Stimulated activated CD8-positive, alpha-beta memory T cell treated with anti-CD3 and anti-CD28 coated beads, Interleukin-2, amount 100 ng/mL, for 1 hour (primary cell): Measurements from ENCODE around the gene FOXO3.
"Not testable (repeated sequence)": the region's sequence is repeated elsewhere in the genome, so short reads cannot be mapped to it uniquely, and the experiment has no call there.

Source experiments
- DNase-seq, 2 donors: peaks; one replicate each; pipeline ENCODE4 v3.0.0-alpha.2; 2020; ENCODE audit warnings: low read depth in 2 of 2

FOXO3 gene

GRCh38 chr6:108658785-108659184 lies 98.1 kb downstream of the FOXO3 start:
- DNase-seq: not testable (repeated sequence)

DNA sequence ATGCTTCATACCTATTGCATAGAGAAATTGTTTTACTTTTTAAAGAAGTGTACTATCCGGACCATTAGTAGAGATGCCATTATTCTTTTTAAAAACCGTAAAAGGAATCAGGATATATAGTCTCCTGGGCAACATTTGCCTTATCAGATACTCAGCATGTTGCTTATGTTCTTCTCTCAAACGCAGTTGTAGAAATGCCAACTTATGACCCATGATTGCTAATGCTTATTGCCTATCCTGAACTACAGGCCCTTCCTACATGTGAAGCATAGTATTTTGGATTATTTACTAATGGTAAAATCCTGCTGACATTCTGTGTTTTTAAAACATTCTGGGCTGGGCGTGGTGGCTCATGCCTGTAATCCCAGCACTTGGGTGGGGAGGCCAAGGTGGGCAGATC lies 99.5 kb downstream of the FOXO3 start:
- no peak for DNase-seq

- no peak for DNase-seq
Measured at GRCh38 chr6:108661430-108661829, 100.7 kb downstream of the FOXO3 start.

DNA sequence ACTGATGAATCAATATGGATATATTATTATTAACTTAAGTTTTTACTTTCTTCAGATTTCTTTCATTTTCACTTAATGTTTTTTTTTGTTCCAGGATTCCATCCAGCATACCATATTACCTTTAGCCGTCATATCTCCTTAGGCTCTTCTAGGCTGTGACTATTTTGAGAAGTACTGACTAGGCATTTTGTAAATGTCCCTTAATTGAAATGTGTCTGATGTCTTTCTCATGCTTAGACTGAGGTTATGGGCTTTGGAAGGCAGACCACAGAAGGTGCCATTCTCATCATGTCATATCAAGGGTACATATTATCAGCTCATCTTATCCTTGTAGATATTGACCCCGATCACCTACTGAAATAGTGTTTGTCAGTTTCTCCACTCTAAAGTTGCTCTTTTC lies 101.3 kb downstream of the FOXO3 start:
- no peak for DNase-seq

- DNase-seq: no peak
Measured at GRCh38 chr6:108662702-108663101, 102.0 kb downstream of the FOXO3 start.

DNA sequence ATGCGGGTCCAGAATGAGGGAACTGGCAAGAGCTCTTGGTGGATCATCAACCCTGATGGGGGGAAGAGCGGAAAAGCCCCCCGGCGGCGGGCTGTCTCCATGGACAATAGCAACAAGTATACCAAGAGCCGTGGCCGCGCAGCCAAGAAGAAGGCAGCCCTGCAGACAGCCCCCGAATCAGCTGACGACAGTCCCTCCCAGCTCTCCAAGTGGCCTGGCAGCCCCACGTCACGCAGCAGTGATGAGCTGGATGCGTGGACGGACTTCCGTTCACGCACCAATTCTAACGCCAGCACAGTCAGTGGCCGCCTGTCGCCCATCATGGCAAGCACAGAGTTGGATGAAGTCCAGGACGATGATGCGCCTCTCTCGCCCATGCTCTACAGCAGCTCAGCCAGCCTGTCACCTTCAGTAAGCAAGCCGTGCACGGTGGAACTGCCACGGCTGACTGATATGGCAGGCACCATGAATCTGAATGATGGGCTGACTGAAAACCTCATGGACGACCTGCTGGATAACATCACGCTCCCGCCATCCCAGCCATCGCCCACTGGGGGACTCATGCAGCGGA lies 102.9 kb downstream of the FOXO3 start:
- DNase-seq: not testable (repeated sequence)

DNA sequence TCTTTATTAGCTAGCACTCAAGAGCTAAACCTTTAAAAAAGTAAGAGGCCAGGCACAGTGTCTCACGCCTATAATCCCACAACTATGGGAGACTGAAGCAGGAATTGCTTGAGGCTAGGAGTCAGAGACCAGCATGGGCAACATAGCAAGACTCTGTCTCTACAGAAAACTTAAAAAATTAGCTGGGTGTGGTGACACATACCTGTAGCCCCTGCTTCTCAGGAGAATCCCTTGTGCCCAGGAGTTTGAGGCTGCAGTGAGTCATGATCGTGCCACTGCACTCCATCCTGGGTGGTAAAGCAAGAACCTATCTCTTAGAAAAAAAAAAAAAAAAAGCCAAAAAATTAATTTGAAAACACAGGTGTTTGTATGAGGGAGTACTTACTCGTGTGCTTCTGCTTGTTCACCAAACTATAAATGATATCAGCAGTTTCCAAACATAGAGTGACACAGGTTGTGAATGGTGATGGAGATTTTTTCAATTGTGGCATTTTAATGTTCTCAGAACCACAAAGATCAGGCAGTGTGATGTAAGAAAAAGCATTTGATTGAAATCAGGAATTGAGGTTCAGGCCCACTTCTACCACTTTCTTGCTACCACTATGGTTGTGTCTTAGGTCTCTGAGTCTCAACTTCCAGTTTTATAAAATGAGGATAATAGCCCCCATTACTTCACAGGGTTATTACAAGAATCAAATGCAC lies 104.9 kb downstream of the FOXO3 start:
- no peak for DNase-seq

- DNase-seq: no peak
Measured at GRCh38 chr6:108666656-108667260, 106.0 kb downstream of the FOXO3 start.

DNA sequence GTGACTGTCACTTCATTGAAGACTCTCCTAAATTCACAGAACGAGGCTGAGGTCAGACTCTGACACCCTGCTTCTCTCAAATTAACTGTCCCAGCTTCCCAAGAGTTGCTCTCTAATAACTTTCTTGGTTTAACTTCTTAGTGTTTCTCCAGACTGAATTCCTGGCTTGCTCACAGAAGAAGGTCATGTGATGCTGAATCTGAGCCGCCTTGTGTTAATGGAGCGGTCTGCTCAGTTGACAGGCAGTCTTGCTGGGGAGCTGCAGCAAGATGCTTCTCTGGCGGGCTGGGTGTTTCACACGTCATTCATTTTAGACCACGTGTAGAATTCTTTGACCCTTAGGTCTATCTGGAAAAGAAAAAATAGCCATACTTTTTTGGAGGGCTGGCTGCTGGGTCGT lies 107.3 kb downstream of the FOXO3 start:
- no peak for DNase-seq

- no peak for DNase-seq
Measured at GRCh38 chr6:108669673-108670072, 109.0 kb downstream of the FOXO3 start.

GRCh38 chr6:108671175-108671574 lies 110.5 kb downstream of the FOXO3 start:
- DNase-seq: no peak

DNA sequence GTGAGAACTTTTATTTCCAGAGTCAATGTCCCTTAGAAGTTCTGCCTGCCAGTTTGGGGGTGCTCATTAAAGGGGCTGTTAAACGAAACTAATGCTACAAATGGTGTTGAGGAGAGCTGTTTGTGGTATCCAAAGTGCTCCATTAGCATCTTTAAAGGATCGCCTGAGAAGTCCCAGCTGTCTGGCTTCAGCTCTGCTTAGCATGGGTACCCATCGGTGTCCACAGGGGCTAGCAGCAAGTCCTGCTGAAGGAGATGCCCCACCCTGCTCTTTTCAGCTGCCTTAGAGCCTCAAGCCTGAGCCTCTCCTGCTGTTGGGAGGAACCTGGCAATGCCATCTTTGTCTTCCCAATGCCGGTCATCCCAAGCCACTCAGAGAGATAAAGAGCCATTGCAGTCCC lies 111.1 kb downstream of the FOXO3 start:
- no peak for DNase-seq

GRCh38 chr6:108672641-108673040 lies 111.9 kb downstream of the FOXO3 start:
- DNase-seq: no peak

DNA sequence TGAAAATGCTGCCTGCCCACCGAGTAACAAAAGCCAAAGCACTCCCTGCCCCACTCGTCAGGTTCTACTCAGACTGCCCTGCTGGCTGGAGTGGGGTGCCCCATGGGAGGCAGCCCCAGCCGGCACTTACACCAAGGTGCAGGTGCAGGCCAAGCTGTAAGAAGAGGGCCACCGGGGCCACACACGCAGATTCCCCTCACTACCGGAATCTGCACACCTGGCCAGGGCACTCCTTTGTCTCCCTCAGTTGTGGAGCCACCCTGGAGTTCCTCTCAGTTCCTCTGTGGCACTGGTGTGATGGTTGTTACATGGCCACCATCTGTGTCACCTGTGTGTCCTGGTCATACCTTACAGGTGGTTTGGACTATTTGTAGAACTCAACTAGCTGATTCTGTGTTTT lies 112.4 kb downstream of the FOXO3 start:
- no peak for DNase-seq

- DNase-seq: no peak
Measured at GRCh38 chr6:108673602-108674001, 112.9 kb downstream of the FOXO3 start.

DNA sequence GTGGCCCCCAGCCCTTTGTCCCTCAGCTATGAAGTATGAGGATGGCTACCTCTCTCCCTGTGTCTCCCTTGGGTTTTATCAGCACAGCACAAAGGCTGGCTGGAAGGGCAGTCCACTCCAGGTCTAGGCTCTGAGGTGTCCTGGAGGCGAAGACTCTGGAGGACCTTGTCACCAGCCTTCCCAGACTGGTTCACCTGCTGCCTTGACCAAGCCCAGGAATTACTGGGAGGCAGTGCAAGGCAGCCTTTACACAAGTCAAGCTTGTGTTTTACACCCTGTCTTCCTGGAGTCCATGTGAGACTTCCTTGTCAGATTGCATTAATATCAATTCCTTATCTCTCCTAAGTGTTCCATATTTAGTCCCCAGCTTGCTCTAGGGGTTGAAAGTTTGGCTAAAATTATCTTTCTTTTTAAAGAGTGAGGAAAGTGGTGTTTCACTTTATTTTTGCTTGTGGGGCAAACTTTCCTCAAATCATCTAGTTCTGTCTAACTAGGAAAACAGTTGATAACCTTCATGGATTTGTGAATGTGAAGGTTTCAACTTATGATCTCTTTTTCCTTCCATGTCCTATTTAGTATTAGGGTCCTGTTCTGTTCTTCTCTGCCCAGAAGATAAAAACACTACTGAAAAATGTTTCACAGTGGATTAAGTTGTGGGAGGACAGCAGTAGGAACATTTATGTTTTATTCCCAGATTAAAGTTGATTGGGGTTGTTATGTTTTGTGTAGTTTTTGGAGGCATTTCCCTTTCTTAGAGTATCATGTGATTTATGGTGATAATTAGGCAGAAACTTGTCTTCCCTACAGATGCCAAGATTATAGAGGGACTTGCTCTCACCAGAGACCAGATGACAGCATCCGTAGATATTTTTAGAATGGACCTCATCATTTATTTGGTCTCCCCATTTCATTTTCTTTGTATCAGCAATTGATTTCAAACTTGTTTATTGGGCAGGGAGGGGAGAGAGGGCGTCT lies 114.8 kb downstream of the FOXO3 start:
- DNase-seq: no peak

DNA sequence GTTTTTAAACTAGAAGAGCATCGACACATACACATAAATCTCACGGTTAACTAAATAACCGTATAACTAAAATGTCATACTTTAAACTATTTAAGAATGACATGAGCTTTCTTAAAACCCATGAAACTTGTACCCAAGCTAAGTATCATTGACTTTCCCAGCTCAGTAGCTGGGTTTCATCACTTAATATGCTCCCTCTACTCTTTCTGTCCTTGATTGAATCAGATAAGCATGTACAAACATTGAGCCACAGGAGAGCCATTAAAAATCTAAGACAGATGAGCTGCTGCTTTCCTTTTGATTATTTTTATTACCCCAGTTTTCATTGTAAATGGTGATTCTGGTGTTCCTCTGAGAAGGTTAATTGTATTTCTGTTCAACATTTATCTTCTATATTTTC lies 115.8 kb downstream of the FOXO3 start:
- DNase-seq: no peak

DNA sequence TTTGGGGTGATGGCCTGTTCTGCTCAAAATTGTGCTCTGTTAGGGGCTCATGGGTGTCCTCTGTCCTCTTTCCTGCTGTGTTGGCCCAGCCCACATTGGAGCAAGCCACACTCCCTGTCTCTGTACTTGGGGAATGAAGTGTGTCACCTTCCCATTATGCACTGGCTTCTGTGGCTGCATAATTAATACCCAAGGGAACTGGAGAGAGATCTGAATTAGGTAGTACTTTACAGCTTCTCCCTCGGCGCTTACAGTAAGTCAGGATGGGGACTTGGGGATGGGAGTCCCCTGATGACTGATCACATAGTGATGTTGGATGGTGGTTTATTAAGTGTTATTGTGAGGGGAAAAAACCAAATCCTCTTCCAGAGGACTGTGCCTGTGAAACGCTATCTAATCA lies 116.6 kb downstream of the FOXO3 start:
- no peak for DNase-seq

GRCh38 chr6:108677894-108678293 lies 117.2 kb downstream of the FOXO3 start:
- DNase-seq: no peak

DNA sequence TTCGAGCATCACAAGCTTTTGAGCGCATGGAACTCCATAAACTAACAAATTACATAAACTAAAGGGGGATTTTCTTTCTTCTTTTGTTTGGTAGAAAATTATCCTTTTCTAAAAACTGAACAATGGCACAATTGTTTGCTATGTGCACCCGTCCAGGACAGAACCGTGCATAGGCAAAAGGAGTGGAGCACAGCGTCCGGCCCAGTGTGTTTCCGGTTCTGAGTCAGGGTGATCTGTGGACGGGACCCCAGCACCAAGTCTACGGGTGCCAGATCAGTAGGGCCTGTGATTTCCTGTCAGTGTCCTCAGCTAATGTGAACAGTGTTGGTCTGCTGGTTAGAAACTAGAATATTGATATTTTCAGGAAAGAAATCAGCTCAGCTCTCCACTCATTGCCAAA lies 119.6 kb downstream of the FOXO3 start:
- DNase-seq: not testable (repeated sequence)

DNA sequence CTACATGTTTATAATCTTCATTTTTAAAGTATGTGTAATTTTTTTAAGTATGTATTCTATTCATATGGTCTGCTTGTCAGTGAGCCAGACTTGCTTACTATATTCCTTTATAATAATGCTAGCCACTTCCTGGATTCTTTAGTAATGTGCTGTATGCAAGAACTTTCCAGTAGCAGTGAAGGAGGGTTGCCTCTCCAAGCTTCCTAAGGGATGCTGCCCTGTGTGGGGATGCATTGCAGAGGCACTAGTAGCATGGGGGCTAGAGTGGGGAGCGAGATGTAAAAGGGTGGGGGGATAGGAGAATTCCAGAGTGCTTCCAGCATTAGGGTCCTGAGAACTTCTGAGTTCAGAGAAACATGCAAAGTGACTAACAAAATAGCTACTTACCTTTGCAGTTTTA lies 121.0 kb downstream of the FOXO3 start:
- DNase-seq: not testable (repeated sequence)
